Astrocyte of the spinal cord (primary cell): ENCODE results near the gene SAV1.
"Not testable (repeated sequence)": the region's sequence is repeated elsewhere in the genome, so short reads cannot be mapped to it uniquely, and the experiment has no call there.

Experiments
- DNase-seq: peaks from one replicate; pipeline ENCODE4 v3.0.0; 2011; ENCODE audit warnings: low read depth, low spot score
- H3K4me3 ChIP-seq: 2 replicates; pipeline ENCODE4 v1.5.1; 2011; ENCODE audit warnings: low read depth, mild to moderate bottlenecking, low read length, moderate library complexity
- CTCF ChIP-seq: IDR thresholded peaks from 2 replicates; pipeline ENCODE4 v1.5.1; 2012; ENCODE audit warnings: low read depth, mild to moderate bottlenecking, low read length, inconsistent platforms
- in situ Hi-C: cut with HindIII; loops from 2 replicates; pipeline ENCODE4 v1.10.0; 2017; ENCODE audit warnings: low sequenced_read_pairs

The SAV1 gene

GRCh38 chr14:50697659-50698290, 29.7 kb upstream of the SAV1 start:
- DNase-seq, result no peak
- TF ChIP-seq CTCF, result no peak
- no peak overlapping the region for H3K4me3 ChIP-seq
- in situ Hi-C loops, result no loop called here

GRCh38 chr14:50694260-50694659, 26.2 kb upstream of the SAV1 start:
- DNase-seq, in situ Hi-C loops, H3K4me3 ChIP-seq: not testable (repeated sequence)

GRCh38 chr14:50688875-50689274, 20.8 kb upstream of the SAV1 start:
- no peak for TF ChIP-seq CTCF
- H3K4me3 ChIP-seq, result no peak overlapping the region
- no peak for DNase-seq
- in situ Hi-C loops, result no loop called here

- no peak for DNase-seq
- in situ Hi-C loops, result no loop called here
- no peak overlapping the region for H3K4me3 ChIP-seq
- no peak for TF ChIP-seq CTCF
Measured at GRCh38 chr14:50679674-50680073, 11.6 kb upstream of the SAV1 start.

- DNase-seq, result no peak
- no peak overlapping the region for H3K4me3 ChIP-seq
- no peak for TF ChIP-seq CTCF
- in situ Hi-C loops, result no loop called here
Measured at GRCh38 chr14:50678163-50678562, 10.1 kb upstream of the SAV1 start.

- in situ Hi-C loops, result no loop called here
- H3K4me3 ChIP-seq, result no peak overlapping the region
- peak; percentile 64 for DNase-seq
- no peak for TF ChIP-seq CTCF
Measured at GRCh38 chr14:50677527-50678063, 9.5 kb upstream of the SAV1 start.

- TF ChIP-seq CTCF, result no peak
- DNase-seq, result no peak
- no peak overlapping the region for H3K4me3 ChIP-seq
- in situ Hi-C loops, result no loop called here
Measured at GRCh38 chr14:50676814-50677516, 8.9 kb upstream of the SAV1 start.
